H1 (cell line): ENCODE results near the gene POLE. TPM values are rescaled to one million over a fixed set of nuclear protein-coding genes. Genes with fewer than 3 reads are reported as not detected.

Experiments used
- CTCF ChIA-PET: fragments of 300-600 bp; sonication (Branson Sonifier 250); formaldehyde crosslinking; loops from one replicate; lab custom pipeline; 2021; ENCODE audit not compliant: partially characterized antibody; lab: Charles Lee
- POLR2A ChIA-PET: fragments of 300-600 bp; sonication (Branson Sonifier 250); formaldehyde crosslinking; loops from one replicate; lab custom pipeline; 2021; ENCODE audit warnings: inconsistent platforms; ENCODE audit not compliant: partially characterized antibody; lab: Charles Lee
- DNase-seq, 2 experiments: peaks; one replicate each; pipeline versions ENCODE4 v3.0.0 to v3.0.0-alpha.2; 2010 to 2022; ENCODE audit warnings: low spot score in 2 of 2, low read depth in 1 of 2, mixed read lengths in 1 of 2
- FAIRE-seq: peaks from 2 replicates; lab custom pipeline; 2011; peaks lifted over from hg19 to GRCh38; lab: Jason Lieb, UNC
- H2AFZ ChIP-seq: 2 replicates; pipeline ENCODE4 v1.8.1; 2012; ENCODE audit warnings: low read length, inconsistent platforms
- H2AK5ac ChIP-seq: 2 replicates; pipeline ENCODE4 v1.6.1; 2013; ENCODE audit warnings: low read depth, low read length
- H2BK120ac ChIP-seq: replicated peaks from 2 replicates; pipeline ENCODE3; 2013; ENCODE audit warnings: low read depth, low read length, inconsistent platforms
- H2BK12ac ChIP-seq: 2 replicates; pipeline ENCODE4 v1.6.1; 2013; ENCODE audit warnings: low read depth, low read length
- H2BK15ac ChIP-seq: 2 replicates; pipeline ENCODE4 v1.6.1; 2013; ENCODE audit warnings: low read length
- H2BK20ac ChIP-seq: 2 replicates; pipeline ENCODE4 v1.6.1; 2013; ENCODE audit warnings: low read length
- H2BK5ac ChIP-seq: 2 replicates; pipeline ENCODE4 v1.6.1; 2013; ENCODE audit warnings: low read depth, low read length
- H3K14ac ChIP-seq: 2 replicates; pipeline ENCODE4 v1.6.1; 2013; ENCODE audit warnings: inconsistent platforms; ENCODE audit not compliant: insufficient read length
- H3K18ac ChIP-seq: 2 replicates; pipeline ENCODE4 v1.6.1; 2013; ENCODE audit warnings: low read length; ENCODE audit errors: extremely low read depth
- H3K23ac ChIP-seq: 2 replicates; pipeline ENCODE4 v1.6.1; 2013; ENCODE audit warnings: inconsistent platforms; ENCODE audit not compliant: insufficient read length
- H3K23me2 ChIP-seq: 2 replicates; pipeline ENCODE4 v1.6.1; 2013; ENCODE audit warnings: low read depth, low read length
- H3K27ac ChIP-seq: 2 replicates; pipeline ENCODE4 v1.6.1; 2011; ENCODE audit warnings: low read depth, low read length, inconsistent platforms
- H3K27me3 ChIP-seq, 4 experiments: replicated peaks in 1 of 4; 1 replicate in 1 of 4; 2 replicates in 3 of 4; pipeline versions ENCODE4 v1.6.1 to v1.8.1; 2011 to 2013; ENCODE audit warnings: low read length in 3 of 4, mild to moderate bottlenecking in 3 of 4, inconsistent platforms in 2 of 4, mixed read lengths in 2 of 4, moderate library complexity in 1 of 4; ENCODE audit not compliant: control insufficient read depth in 3 of 4, insufficient read depth in 3 of 4; ENCODE audit errors: extremely low read depth in 1 of 4
- H3K36me3 ChIP-seq, 4 experiments: 2 replicates each; pipeline versions ENCODE4 v1.6.1 to v1.8.1; 2011 to 2013; ENCODE audit warnings: mild to moderate bottlenecking in 4 of 4, low read length in 3 of 4, moderate library complexity in 2 of 4, control low read depth in 1 of 4, inconsistent platforms in 1 of 4; ENCODE audit not compliant: insufficient read depth in 4 of 4, control insufficient read depth in 2 of 4
- H3K4ac ChIP-seq: replicated peaks from 2 replicates; pipeline ENCODE3; 2013; ENCODE audit warnings: low read length, low read depth, mixed read lengths, inconsistent platforms; ENCODE audit not compliant: insufficient read length
- H3K4me1 ChIP-seq, 4 experiments: replicated peaks in 1 of 4; 1 replicate in 1 of 4; 2 replicates in 3 of 4; pipeline versions ENCODE4 v1.6.1 to v1.8.1; 2011 to 2013; ENCODE audit warnings: low read length in 3 of 4, inconsistent platforms in 2 of 4, mixed read lengths in 1 of 4; ENCODE audit not compliant: insufficient read depth in 4 of 4, control insufficient read depth in 3 of 4
- H3K4me2 ChIP-seq, 2 experiments: 2 replicates each; pipeline versions ENCODE4 v1.6.1 to v1.8.1; 2011 to 2013; ENCODE audit warnings: low read depth in 2 of 2, low read length in 2 of 2, control low read depth in 1 of 2, inconsistent platforms in 1 of 2, mild to moderate bottlenecking in 1 of 2; ENCODE audit not compliant: insufficient read depth in 1 of 2
- H3K4me3 ChIP-seq, 4 experiments: fragments of 200-600, 300-600 bp in 1 of 4; sonication (generic), shearing (Covaris generic), sonication (Bioruptor Twin) in 1 of 4; 2 replicates each; pipeline versions ENCODE4 v1.5.1 to v1.8.1; 2011 to 2016; ENCODE audit warnings: low read length in 4 of 4, low read depth in 3 of 4, control low read depth in 2 of 4, inconsistent platforms in 2 of 4, mild to moderate bottlenecking in 2 of 4, mixed read lengths in 1 of 4, moderate library complexity in 1 of 4; ENCODE audit not compliant: insufficient read depth in 2 of 4; ENCODE audit errors: extremely low read depth in 1 of 4
- H3K56ac ChIP-seq: replicated peaks from 2 replicates; pipeline ENCODE3; 2013; ENCODE audit warnings: low read depth, mild to moderate bottlenecking, mixed read lengths, low read length, inconsistent platforms; ENCODE audit not compliant: insufficient read length
- H3K79me1 ChIP-seq: 2 replicates; pipeline ENCODE4 v1.6.1; 2013; ENCODE audit warnings: low read depth, low read length, control low read depth
- H3K79me2 ChIP-seq, 2 experiments: 2 replicates each; pipeline versions ENCODE4 v1.6.1 to v1.8.1; 2012 to 2013; ENCODE audit warnings: low read length in 2 of 2, mild to moderate bottlenecking in 2 of 2, inconsistent platforms in 1 of 2; ENCODE audit not compliant: insufficient read depth in 2 of 2, control insufficient read depth in 1 of 2
- H3K9ac ChIP-seq, 4 experiments: replicated peaks in 1 of 4; 1 replicate in 1 of 4; 2 replicates in 3 of 4; pipeline versions ENCODE4 v1.6.1 to v1.8.1; 2011 to 2013; ENCODE audit warnings: low read depth in 3 of 4, low read length in 3 of 4, control low read depth in 2 of 4, mild to moderate bottlenecking in 2 of 4, moderate library complexity in 2 of 4, inconsistent platforms in 1 of 4; ENCODE audit errors: extremely low read depth in 1 of 4
- H3K9me3 ChIP-seq, 2 experiments: 2 replicates each; pipeline versions ENCODE4 v1.6.1 to v1.8.1; 2012 to 2013; ENCODE audit warnings: mild to moderate bottlenecking in 2 of 2, moderate library complexity in 2 of 2, control low read depth in 1 of 2, inconsistent platforms in 1 of 2, low read depth in 1 of 2, low read length in 1 of 2, mixed read lengths in 1 of 2; ENCODE audit not compliant: insufficient read depth in 2 of 2
- H4K20me1 ChIP-seq, 2 experiments: replicated peaks in 1 of 2; 2 replicates each; pipeline versions ENCODE3 to v1.8.1; 2011 to 2013; ENCODE audit warnings: inconsistent platforms in 2 of 2, low read length in 2 of 2, mild to moderate bottlenecking in 1 of 2; ENCODE audit not compliant: insufficient read depth in 2 of 2, control insufficient read depth in 1 of 2
- H4K5ac ChIP-seq: 2 replicates; pipeline ENCODE4 v1.6.1; 2013; ENCODE audit warnings: low read length, low read depth, mixed read lengths, inconsistent platforms; ENCODE audit not compliant: insufficient read length
- H4K8ac ChIP-seq: 2 replicates; pipeline ENCODE4 v1.8.0; 2013; ENCODE audit warnings: mild to moderate bottlenecking, moderate library complexity, low read length, inconsistent platforms; ENCODE audit not compliant: insufficient read depth; ENCODE audit errors: extremely low read depth
- H4K91ac ChIP-seq: replicated peaks from 2 replicates; pipeline ENCODE3; 2013; ENCODE audit warnings: low read length, mixed read lengths, inconsistent platforms; ENCODE audit not compliant: insufficient read length
- BCL11A ChIP-seq, 2 experiments: IDR thresholded peaks; one replicate each; pipeline ENCODE4 v1.6.1; 2011; ENCODE audit warnings: low read depth in 2 of 2, low read length in 2 of 2, mild to moderate bottlenecking in 2 of 2
- POLR2A ChIP-seq, 2 experiments: IDR thresholded peaks; 1 replicate in 1 of 2; 2 replicates in 1 of 2; pipeline ENCODE4 v1.6.1; 2011; ENCODE audit warnings: low read depth in 2 of 2, low read length in 2 of 2, mild to moderate bottlenecking in 2 of 2; ENCODE audit errors: control extremely low read depth in 1 of 2
- whole genome bisulfite sequencing, 2 experiments: shearing (Covaris generic) in 1 of 2; methylation state at CpG; one replicate each; pipeline versions ENCODE4 v1.1.6 to v1.1.7; 2013 to 2015; ENCODE audit warnings: low lambda C conversion rate in 2 of 2, mixed read lengths in 2 of 2, inconsistent platforms in 1 of 2, low coverage in 1 of 2, missing lambda C conversion rate in 1 of 2; ENCODE audit not compliant: insufficient replicate concordance in 2 of 2, insufficient coverage in 1 of 2, insufficient read length in 1 of 2; ENCODE audit errors: extremely low coverage in 1 of 2, missing lambda C conversion rate in 1 of 2; 5-methylcytosine and 5-hydroxymethylcytosine counted together
- polyA plus RNA-seq, 7 experiments: library from polyadenylated mRNA; depleted of rRNA in 3 of 7; stranded (reverse) in 5 of 7; unstranded in 2 of 7; fragments of >200 nt in 5 of 7; fragments of 200-250 nt in 2 of 7; gene quantifications; 1 replicate in 5 of 7; 2 replicates in 1 of 7; 4 replicates in 1 of 7; pipeline versions ENCODE4 v1.2.1 to v1.2.3, GENCODE V29; 2011 to 2013; ENCODE audit warnings: missing spikeins in 2 of 7, mixed read lengths in 2 of 7
- total RNA-seq: library from RNA; stranded (reverse); fragmentation: NEBNext Ultra II Directional; extraction: Animal tissue kit (Norgen Biotek cat#: 25700); gene quantifications from 2 replicates; pipeline ENCODE4 v1.2.1, GENCODE V29; 2021

POLE gene
- total and polyA plus RNA-seq, 2 of the 8 experiments (the other 6 are each of a cell fraction or from before 2014, with no cell fraction given): 59.7 to 115 TPM

DNA sequence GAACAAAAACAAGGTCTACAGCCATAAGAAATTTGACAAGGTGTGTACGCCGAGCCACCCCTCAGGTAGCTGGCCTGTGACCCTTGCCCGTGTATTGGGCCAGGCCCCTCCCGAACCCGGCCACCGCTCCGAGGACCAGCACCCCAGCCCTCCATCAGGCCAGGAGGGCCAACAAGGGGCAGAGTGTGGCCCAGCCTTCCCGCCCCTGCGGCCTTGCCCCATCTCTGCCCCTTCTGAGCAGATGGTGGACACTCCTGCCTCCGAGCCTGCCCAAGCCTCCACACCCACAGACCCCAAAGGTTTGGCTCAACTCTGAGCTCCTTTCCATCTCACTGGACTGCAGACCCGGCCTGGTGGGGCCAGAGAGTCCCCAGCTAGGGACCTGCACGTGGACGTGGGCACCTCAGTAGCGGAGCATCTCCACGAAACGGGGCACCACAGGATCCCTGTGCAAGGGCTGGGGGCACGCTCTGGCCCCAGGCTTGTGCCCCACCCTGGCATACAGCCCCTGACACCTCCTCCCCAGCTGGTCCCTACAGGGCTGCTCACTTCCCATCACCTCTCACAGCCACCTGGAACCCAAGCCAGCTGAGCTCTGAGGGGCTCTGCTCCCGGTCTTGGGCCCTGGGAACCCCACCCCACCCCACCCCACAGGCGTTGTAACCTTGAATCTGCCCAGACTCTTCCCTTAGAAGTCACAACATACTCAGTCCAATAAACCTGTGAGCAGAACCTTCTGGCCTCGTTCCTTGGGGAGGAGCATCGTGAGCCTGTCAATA lies 65.3 kb downstream of the POLE start:
- no peak for FAIRE-seq
- POLR2A ChIA-PET: interaction anchor here (0.7 to 3.4 kb wide), 6 partner anchors 10 to 147 kb away, joined by 3 to 26 read pairs (median 4); no protein-coding TSS in a partner anchor
- WGBS, 2 experiments: 85% methylated on average over 21 of the region's 21 CpGs; no CpG with 5 or more reads in 1 of the 2 experiments

More for the DNA sequence above, 65.3 kb downstream of the POLE start:
- peaks cover 0 to 3% (median 0%) of the 10 kb centered on the region in 4 experiments; a peak in 3 of 7 replicates for H3K4me1 ChIP-seq
- H3K9ac ChIP-seq: no peak overlapping the region
- no peak overlapping the region for H4K5ac ChIP-seq
- H3K79me1 ChIP-seq: no peaks in the 10 kb centered on the region
- no peak overlapping the region for H2AFZ ChIP-seq
- no peak for TF ChIP-seq BCL11A (IDR thresholded peaks at IDR 0.05; ENCODE audit: low read depth in 2 of 2, low read length in 2 of 2)
- TF ChIP-seq POLR2A (IDR thresholded peaks at IDR 0.05; ENCODE audit: control extremely low read depth in 1 of 2, low read depth in 2 of 2, low read length in 2 of 2): peak in 1 of 2 experiments; percentile 20; a peak in 1 of 3 replicates
- H2BK120ac ChIP-seq: no peak overlapping the region
- H2BK5ac ChIP-seq: no peak overlapping the region
- H3K4ac ChIP-seq: no peak overlapping the region
- H2AK5ac ChIP-seq: no peak overlapping the region
- H3K4me2 ChIP-seq: no peak overlapping the region
- no peak overlapping the region for H2BK12ac ChIP-seq
- peaks cover 13 to 28% (median 21%) of the 10 kb centered on the region in 4 experiments for H3K27me3 ChIP-seq
- no peak overlapping the region for H3K18ac ChIP-seq
- no peak overlapping the region for H3K56ac ChIP-seq
- peaks cover 2 to 8% of the 10 kb centered on the region in 2 experiments; a peak in 3 of 4 replicates for H3K9me3 ChIP-seq
- no peak overlapping the region for H3K14ac ChIP-seq
- no peak overlapping the region for H4K8ac ChIP-seq
- CTCF ChIA-PET: interaction anchor here (0.8 to 4.6 kb wide), 8 partner anchors 11 to 206 kb away, joined by 3 to 28 read pairs (median 4); no protein-coding TSS in a partner anchor
- H2BK20ac ChIP-seq: no peak overlapping the region
- peaks cover 13 to 29% (median 19%) of the 10 kb centered on the region in 4 experiments; a peak in 7 of 8 replicates for H3K36me3 ChIP-seq
- no peak overlapping the region for H3K4me3 ChIP-seq
- DNase-seq: no peak
- H4K91ac ChIP-seq: no peak overlapping the region
- H4K20me1 ChIP-seq: peaks cover 7 to 14% of the 10 kb centered on the region in 2 experiments
- H3K23me2 ChIP-seq: no peaks in the 10 kb centered on the region; the same call in 1 of the 2 replicates
- H3K79me2 ChIP-seq: no peaks in the 10 kb centered on the region
- H3K23ac ChIP-seq: no peak overlapping the region
- no peak overlapping the region for H2BK15ac ChIP-seq
- H3K27ac ChIP-seq: no peak overlapping the region
